A549 (cell line): ENCODE measurements around the gene KDR.

Experiments used
- CEBPB ChIP-seq, 2 experiments: fragments of >200 bp in 1 of 2; sonication (Bioruptor Twin) in 1 of 2; formaldehyde crosslinking in 1 of 2; IDR thresholded peaks; 2 replicates each; pipeline ENCODE4 v1.6.1; 2012 to 2016
- CTCF ChIP-seq: fragments of >200 bp; sonication (Bioruptor Twin); formaldehyde crosslinking; IDR thresholded peaks from 3 replicates; pipeline ENCODE4 v1.5.1; 2016
- EHF ChIP-seq: fragments of 250-450 bp; sonication (Bioruptor Pico); IDR thresholded peaks from 2 replicates; pipeline ENCODE4 v1.5.0; 2020; ENCODE audit warnings: mild to moderate bottlenecking
- EP300 ChIP-seq, 2 experiments: fragments of >200 bp; sonication (Bioruptor Twin); formaldehyde crosslinking; IDR thresholded peaks; 2 replicates in 1 of 2; 3 replicates in 1 of 2; pipeline ENCODE4 v1.6.1; 2016 to 2017
- HOXA7 ChIP-seq: fragments of 250-450 bp; sonication (Bioruptor Pico); IDR thresholded peaks from 2 replicates; pipeline ENCODE4 v1.5.0; 2020; ENCODE audit warnings: mild to moderate bottlenecking, moderate library complexity
- MAX ChIP-seq: IDR thresholded peaks from 2 replicates; pipeline ENCODE4 v1.6.1; 2012
- PHF8 ChIP-seq: fragments of 200-600 bp; sonication (generic); IDR thresholded peaks from 2 replicates; pipeline ENCODE4 v1.6.1; 2016; ENCODE audit warnings: low read depth, mild to moderate bottlenecking, antibody characterized with exemption, moderate library complexity, borderline replicate concordance
- POLR2A ChIP-seq: IDR thresholded peaks from 2 replicates; pipeline ENCODE4 v1.6.1; 2012; ENCODE audit warnings: mild to moderate bottlenecking, low read length
- REST ChIP-seq: fragments of 200-600 bp; sonication (generic); IDR thresholded peaks from 2 replicates; pipeline ENCODE4 v1.6.1; 2016; ENCODE audit warnings: antibody characterized with exemption, mild to moderate bottlenecking, moderate library complexity
- RNF2 ChIP-seq: fragments of 200-600 bp; sonication (generic); IDR thresholded peaks from 2 replicates; pipeline ENCODE4 v1.6.1; 2016; ENCODE audit warnings: low read depth, mild to moderate bottlenecking, antibody characterized with exemption, moderate library complexity, borderline replicate concordance
- SMC3 ChIP-seq: fragments of >200 bp; sonication (Bioruptor Twin); formaldehyde crosslinking; IDR thresholded peaks from 3 replicates; pipeline ENCODE4 v1.6.1; 2018; ENCODE audit warnings: inconsistent platforms

DNA sequence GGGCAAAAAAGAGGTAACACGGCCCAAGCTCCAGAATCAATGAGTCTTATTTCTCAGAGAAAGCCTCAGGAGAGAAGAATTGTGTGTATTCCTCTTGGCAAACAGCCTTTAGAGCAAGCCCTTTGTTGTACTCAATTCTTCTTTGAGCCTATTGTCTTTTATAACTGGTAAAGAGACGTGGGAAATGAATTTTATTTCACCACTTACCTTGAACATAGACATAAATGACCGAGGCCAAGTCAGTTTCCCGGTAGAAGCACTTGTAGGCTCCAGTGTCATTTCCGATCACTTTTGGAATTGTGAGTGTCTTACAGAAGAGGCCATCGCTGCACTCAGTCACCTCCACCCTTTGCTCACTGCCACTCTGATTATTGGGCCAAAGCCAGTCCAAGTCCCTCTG is 7.0 kb downstream of the KDR start:
- no peak for TF ChIP-seq SMC3
- no peak for TF ChIP-seq CTCF
- no peak for TF ChIP-seq POLR2A
- TF ChIP-seq CEBPB (IDR thresholded peaks at IDR 0.05) = no peak
- no peak for TF ChIP-seq EHF (CRISPR knock-in tag)
- TF ChIP-seq MAX = no peak
- no peak for TF ChIP-seq EP300 (IDR thresholded peaks at IDR 0.05)
- no peak for TF ChIP-seq RNF2
- TF ChIP-seq PHF8 = no peak
- TF ChIP-seq REST = no peak
- no peak for TF ChIP-seq HOXA7 (CRISPR knock-in tag)
